ENCODE data around the gene ALDH4A1.

Gene ALDH4A1

GRCh38 chr1:18890706-18891425 is 11.5 kb downstream of the ALDH4A1 start:
- H3K27me3 ChIP-seq (ENCODE audit: control insufficient read depth, insufficient read depth, low read length), result no peaks in the 10 kb centered on the region
- no peaks in the 10 kb centered on the region for H3K9me3 ChIP-seq (ENCODE audit: control insufficient read depth, insufficient read depth, low read length)
- peaks cover 13% of the 10 kb centered on the region; the same call in 1 of the 2 replicates for H3K36me3 ChIP-seq (ENCODE audit: control insufficient read depth, insufficient read depth, low read length)
- no peak overlapping the region for H3K4me3 ChIP-seq (ENCODE audit: low read depth, low read length)
- H3K9ac ChIP-seq (ENCODE audit: low read depth, low read length), result no peak overlapping the region
- H3K27ac ChIP-seq (ENCODE audit: low read depth, low read length), result no peak overlapping the region
- no peaks in the 10 kb centered on the region for H3K4me1 ChIP-seq (ENCODE audit: control insufficient read depth, insufficient read depth, low read length)

- no peak overlapping the region for H3K9ac ChIP-seq (ENCODE audit: low read depth, low read length)
- no peak overlapping the region for H3K4me3 ChIP-seq (ENCODE audit: low read depth, low read length)
- peaks cover 23% of the 10 kb centered on the region for H3K36me3 ChIP-seq (ENCODE audit: control insufficient read depth, insufficient read depth, low read length)
- no peaks in the 10 kb centered on the region for H3K9me3 ChIP-seq (ENCODE audit: control insufficient read depth, insufficient read depth, low read length)
- no peaks in the 10 kb centered on the region for H3K4me1 ChIP-seq (ENCODE audit: control insufficient read depth, insufficient read depth, low read length)
- H3K27me3 ChIP-seq (ENCODE audit: control insufficient read depth, insufficient read depth, low read length), result no peaks in the 10 kb centered on the region
- H3K27ac ChIP-seq (ENCODE audit: low read depth, low read length), result no peak overlapping the region
Measured at GRCh38 chr1:18886003-18886335, 16.4 kb downstream of the ALDH4A1 start.

GRCh38 chr1:18885311-18886002 is 16.9 kb downstream of the ALDH4A1 start:
- Histone ChIP-seq H3K27ac (ENCODE audit: low read depth, low read length) (no peak overlapping the region), H3K36me3 (ENCODE audit: control insufficient read depth, insufficient read depth, low read length) (peaks cover 23% of the 10 kb centered on the region), H3K27me3 (ENCODE audit: control insufficient read depth, insufficient read depth, low read length) (no peaks in the 10 kb centered on the region)

GRCh38 chr1:18884727-18885126 is 17.6 kb downstream of the ALDH4A1 start:
- peaks cover 23% of the 10 kb centered on the region for H3K36me3 ChIP-seq (ENCODE audit: control insufficient read depth, insufficient read depth, low read length)
- no peak overlapping the region for H3K9ac ChIP-seq (ENCODE audit: low read depth, low read length)
- H3K27me3 ChIP-seq (ENCODE audit: control insufficient read depth, insufficient read depth, low read length), result no peaks in the 10 kb centered on the region
- H3K4me3 ChIP-seq (ENCODE audit: low read depth, low read length), result no peak overlapping the region
- no peaks in the 10 kb centered on the region for H3K9me3 ChIP-seq (ENCODE audit: control insufficient read depth, insufficient read depth, low read length)
- no peak overlapping the region for H3K27ac ChIP-seq (ENCODE audit: low read depth, low read length)
- H3K4me1 ChIP-seq (ENCODE audit: control insufficient read depth, insufficient read depth, low read length), result peaks cover 2% of the 10 kb centered on the region; the same call in 1 of the 2 replicates

More at GRCh38 chr1:18885311-18886002, 16.9 kb downstream of the ALDH4A1 start:
- H3K9me3 ChIP-seq (ENCODE audit: control insufficient read depth, insufficient read depth, low read length), result no peaks in the 10 kb centered on the region
- no peaks in the 10 kb centered on the region for H3K4me1 ChIP-seq (ENCODE audit: control insufficient read depth, insufficient read depth, low read length)
- H3K9ac ChIP-seq (ENCODE audit: low read depth, low read length), result no peak overlapping the region
- no peak overlapping the region for H3K4me3 ChIP-seq (ENCODE audit: low read depth, low read length)

- Histone ChIP-seq H3K4me1 (ENCODE audit: control insufficient read depth, insufficient read depth, low read length) (peaks cover 6% of the 10 kb centered on the region; the same call in 1 of the 2 replicates), H3K4me3 (ENCODE audit: low read depth, low read length) (no peak overlapping the region), H3K27ac (ENCODE audit: low read depth, low read length) (no peak overlapping the region), H3K9me3 (ENCODE audit: control insufficient read depth, insufficient read depth, low read length) (no peaks in the 10 kb centered on the region), H3K9ac (ENCODE audit: low read depth, low read length) (no peak overlapping the region), H3K27me3 (ENCODE audit: control insufficient read depth, insufficient read depth, low read length) (no peaks in the 10 kb centered on the region), H3K36me3 (ENCODE audit: control insufficient read depth, insufficient read depth, low read length) (peaks cover 23% of the 10 kb centered on the region)
Measured at GRCh38 chr1:18884419-18884717, 18.0 kb downstream of the ALDH4A1 start.

- no peak overlapping the region for H3K9ac ChIP-seq (ENCODE audit: low read depth, low read length)
- H3K4me1 ChIP-seq (ENCODE audit: control insufficient read depth, insufficient read depth, low read length), result peaks cover 6% of the 10 kb centered on the region; the same call in 1 of the 2 replicates
- no peaks in the 10 kb centered on the region for H3K27me3 ChIP-seq (ENCODE audit: control insufficient read depth, insufficient read depth, low read length)
- no peak overlapping the region for H3K27ac ChIP-seq (ENCODE audit: low read depth, low read length)
- no peaks in the 10 kb centered on the region for H3K9me3 ChIP-seq (ENCODE audit: control insufficient read depth, insufficient read depth, low read length)
- H3K4me3 ChIP-seq (ENCODE audit: low read depth, low read length), result no peak overlapping the region
- H3K36me3 ChIP-seq (ENCODE audit: control insufficient read depth, insufficient read depth, low read length), result peaks cover 23% of the 10 kb centered on the region
Measured at GRCh38 chr1:18883636-18884418, 18.5 kb downstream of the ALDH4A1 start.

- Histone ChIP-seq H3K9me3 (ENCODE audit: control insufficient read depth, insufficient read depth, low read length) (no peaks in the 10 kb centered on the region), H3K36me3 (ENCODE audit: control insufficient read depth, insufficient read depth, low read length) (peaks cover 20% of the 10 kb centered on the region), H3K4me3 (ENCODE audit: low read depth, low read length) (no peak overlapping the region)
Measured at GRCh38 chr1:18883079-18883478, 19.3 kb downstream of the ALDH4A1 start.

GRCh38 chr1:18882486-18882885 is 19.9 kb downstream of the ALDH4A1 start:
- no peak overlapping the region for H3K27ac ChIP-seq (ENCODE audit: low read depth, low read length)
- no peaks in the 10 kb centered on the region for H3K27me3 ChIP-seq (ENCODE audit: control insufficient read depth, insufficient read depth, low read length)
- peaks cover 15% of the 10 kb centered on the region for H3K36me3 ChIP-seq (ENCODE audit: control insufficient read depth, insufficient read depth, low read length)

More at GRCh38 chr1:18883079-18883478, 19.3 kb downstream of the ALDH4A1 start:
- no peak overlapping the region for H3K27ac ChIP-seq (ENCODE audit: low read depth, low read length)
- H3K4me1 ChIP-seq (ENCODE audit: control insufficient read depth, insufficient read depth, low read length), result peaks cover 6% of the 10 kb centered on the region; the same call in 1 of the 2 replicates
- H3K27me3 ChIP-seq (ENCODE audit: control insufficient read depth, insufficient read depth, low read length), result no peaks in the 10 kb centered on the region
- no peak overlapping the region for H3K9ac ChIP-seq (ENCODE audit: low read depth, low read length)

GRCh38 chr1:18881642-18882431 is 20.5 kb downstream of the ALDH4A1 start:
- Histone ChIP-seq H3K9ac (ENCODE audit: low read depth, low read length) (no peak overlapping the region), H3K27me3 (ENCODE audit: control insufficient read depth, insufficient read depth, low read length) (no peaks in the 10 kb centered on the region), H3K9me3 (ENCODE audit: control insufficient read depth, insufficient read depth, low read length) (no peaks in the 10 kb centered on the region), H3K36me3 (ENCODE audit: control insufficient read depth, insufficient read depth, low read length) (peaks cover 17% of the 10 kb centered on the region), H3K27ac (ENCODE audit: low read depth, low read length) (no peak overlapping the region), H3K4me3 (ENCODE audit: low read depth, low read length) (no peak overlapping the region), H3K4me1 (ENCODE audit: control insufficient read depth, insufficient read depth, low read length) (peaks cover 6% of the 10 kb centered on the region; the same call in 1 of the 2 replicates)

More at GRCh38 chr1:18882486-18882885, 19.9 kb downstream of the ALDH4A1 start:
- Histone ChIP-seq H3K4me3 (ENCODE audit: low read depth, low read length) (no peak overlapping the region), H3K9me3 (ENCODE audit: control insufficient read depth, insufficient read depth, low read length) (no peaks in the 10 kb centered on the region), H3K4me1 (ENCODE audit: control insufficient read depth, insufficient read depth, low read length) (peaks cover 6% of the 10 kb centered on the region; the same call in 1 of the 2 replicates), H3K9ac (ENCODE audit: low read depth, low read length) (no peak overlapping the region)

GRCh38 chr1:18881164-18881563 is 21.2 kb downstream of the ALDH4A1 start:
- Histone ChIP-seq H3K36me3 (ENCODE audit: control insufficient read depth, insufficient read depth, low read length) (peaks cover 21% of the 10 kb centered on the region), H3K27ac (ENCODE audit: low read depth, low read length) (no peak overlapping the region), H3K4me3 (ENCODE audit: low read depth, low read length) (no peak overlapping the region)

More at GRCh38 chr1:18881164-18881563, 21.2 kb downstream of the ALDH4A1 start:
- peaks cover 6% of the 10 kb centered on the region; the same call in 1 of the 2 replicates for H3K4me1 ChIP-seq (ENCODE audit: control insufficient read depth, insufficient read depth, low read length)
- H3K9ac ChIP-seq (ENCODE audit: low read depth, low read length), result no peak overlapping the region
- H3K27me3 ChIP-seq (ENCODE audit: control insufficient read depth, insufficient read depth, low read length), result no peaks in the 10 kb centered on the region
- H3K9me3 ChIP-seq (ENCODE audit: control insufficient read depth, insufficient read depth, low read length), result no peaks in the 10 kb centered on the region
